Esophagus squamous epithelium (tissue), 5 donors: Measurements from ENCODE around the gene COL27A1. TPM values are rescaled to one million over a fixed set of nuclear protein-coding genes. Genes with fewer than 3 reads are reported as not detected.

Source experiments
- DNase-seq: peaks from one replicate; lab custom pipeline; 2025; lab: John Stamatoyannopoulos, UW
- H3K27ac ChIP-seq, 4 donors: fragments of 200-600 bp; sonication (generic); one replicate each; pipeline ENCODE4 v1.5.1; 2016 to 2019; ENCODE audit warnings: mild to moderate bottlenecking in 1 of 4
- H3K27me3 ChIP-seq, 4 donors: fragments of 200-600 bp; sonication (generic); 1 replicate in 3 of 4; 2 replicates in 1 of 4; pipeline versions ENCODE4 v1.5.1 to v1.6.0; 2017 to 2021; ENCODE audit warnings: antibody characterized with exemption in 1 of 4
- H3K36me3 ChIP-seq, 3 donors: fragments of 200-600 bp; sonication (generic); one replicate each; pipeline ENCODE4 v1.5.1; 2016 to 2019
- H3K4me1 ChIP-seq, 3 donors: fragments of 200-600 bp; sonication (generic); one replicate each; pipeline ENCODE4 v1.5.1; 2017 to 2019
- H3K4me3 ChIP-seq, 4 donors: fragments of 200-600 bp; sonication (generic); 1 replicate in 3 of 4; 2 replicates in 1 of 4; pipeline ENCODE4 v1.5.1; 2016 to 2019; ENCODE audit warnings: mild to moderate bottlenecking in 2 of 4, moderate library complexity in 1 of 4
- H3K9me3 ChIP-seq, 3 donors: fragments of 200-600 bp; sonication (generic); one replicate each; pipeline ENCODE4 v1.5.1; 2016 to 2019
- CTCF ChIP-seq, 6 experiments: fragments of 450-650 bp in 4 of 6; fragments of 200-600 bp in 2 of 6; sonication (generic) in 2 of 6; IDR thresholded peaks; one replicate each; pipeline ENCODE4 v1.5.1; 2016 to 2019; ENCODE audit warnings: antibody characterized with exemption in 6 of 6, mild to moderate bottlenecking in 4 of 6, moderate library complexity in 4 of 6
- POLR2A ChIP-seq, 4 donors: fragments of 450-650 bp; IDR thresholded peaks; one replicate each; pipeline ENCODE4 v1.6.1; 2017; ENCODE audit warnings: antibody characterized with exemption in 4 of 4, mild to moderate bottlenecking in 4 of 4, moderate library complexity in 3 of 4
- WGBS, 2 donors: methylation state at CpG; one replicate each; pipeline ENCODE4 v1.1.5; 2018; 5-methylcytosine and 5-hydroxymethylcytosine counted together
- intact Hi-C: fragments of 100-400 bp; cut with DNase I; formaldehyde crosslinking; loops from one replicate; pipeline ENCODE4 v1.15.0; 2022
- total RNA-seq, 4 donors: library from RNA; depleted of rRNA; stranded (reverse); fragments of >200 nt; gene quantifications; one replicate each; pipeline ENCODE4 v1.1.0, GENCODE V29; 2016
- donor health status: DM: yes; HTN: yes; CAD: no.

COL27A1 gene
- total RNA-seq, 4 donors from 2014 or later, result 7.5 to 34.0 (median 12.0) TPM

DNA sequence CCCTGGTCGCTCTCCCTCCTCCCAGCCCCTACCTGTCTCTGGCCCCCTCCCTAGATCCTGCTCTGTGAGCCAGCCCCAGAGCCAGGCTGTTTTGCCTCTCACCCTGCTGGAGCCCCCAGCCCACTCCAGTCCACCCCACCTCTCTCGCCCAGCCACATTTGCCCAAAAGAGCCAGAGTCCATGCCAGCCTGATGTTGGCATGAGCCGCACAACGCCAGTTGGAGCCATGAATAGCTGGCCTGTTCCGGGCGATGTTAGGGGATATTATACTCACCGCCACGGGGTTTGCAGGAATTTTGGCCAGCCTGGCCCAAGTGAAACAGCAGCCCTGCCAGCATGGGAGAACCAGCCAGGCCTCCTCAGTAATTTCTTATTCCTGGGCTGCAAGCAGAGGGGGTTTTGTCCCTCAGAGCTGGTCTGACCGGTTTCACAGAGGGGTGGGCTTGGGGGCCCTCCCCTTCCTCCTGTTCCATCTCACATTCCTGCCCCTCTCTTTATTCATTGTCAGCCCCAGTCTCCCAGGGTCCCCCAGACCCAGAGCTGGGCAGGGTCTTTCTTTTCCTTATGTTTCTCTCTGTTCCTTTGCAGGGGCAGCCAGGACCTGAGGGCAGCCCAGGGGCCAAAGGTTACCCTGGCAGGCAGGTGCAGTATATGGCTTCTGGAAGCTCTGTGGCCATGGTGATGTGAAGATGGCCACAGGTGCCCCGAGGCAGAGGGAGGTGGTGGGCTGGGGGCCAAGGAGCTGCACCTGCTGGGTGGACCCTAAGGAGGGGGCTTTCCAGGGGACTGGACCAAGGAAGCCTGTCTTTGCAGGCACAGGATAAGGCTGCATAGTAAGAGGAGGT is 50.1 kb downstream of the COL27A1 start:
- H3K36me3 ChIP-seq, result peaks cover 0 to 22% (median 0%) of the 10 kb centered on the region in 3 donors
- intact Hi-C loops, result no loop called here
- no peak overlapping the region for H3K4me3 ChIP-seq
- H3K27me3 ChIP-seq, result no peaks in the 10 kb centered on the region
- no peak for TF ChIP-seq CTCF (IDR thresholded peaks at IDR 0.05)
- no peak for TF ChIP-seq POLR2A (IDR thresholded peaks at IDR 0.05)
- WGBS, 2 donors, result 38 to 100% methylated on average over 1 of the region's 10 CpGs
- peaks cover 10 to 32% (median 14%) of the 10 kb centered on the region in 3 donors for H3K4me1 ChIP-seq
- H3K9me3 ChIP-seq, result no peaks in the 10 kb centered on the region
- DNase-seq, result no peak
- no peak overlapping the region for H3K27ac ChIP-seq

- no peaks in the 10 kb centered on the region for H3K9me3 ChIP-seq
- H3K4me3 ChIP-seq, result no peak overlapping the region
- H3K27ac ChIP-seq, result no peak overlapping the region
- intact Hi-C loops, result no loop called here
- H3K36me3 ChIP-seq, result peaks cover 0 to 19% (median 0%) of the 10 kb centered on the region in 3 donors
- no peaks in the 10 kb centered on the region for H3K27me3 ChIP-seq
- DNase-seq, result no peak
- 64 to 92% methylated on average over 2 of the region's 5 CpGs for WGBS, 2 donors
- TF ChIP-seq POLR2A (IDR thresholded peaks at IDR 0.05), result no peak
- TF ChIP-seq CTCF (IDR thresholded peaks at IDR 0.05), result no peak
- H3K4me1 ChIP-seq, result peaks cover 10 to 38% (median 14%) of the 10 kb centered on the region in 3 donors
These were observed 51.0 kb downstream of the COL27A1 start for GRCh38 chr9:114206221-114206789.

DNA sequence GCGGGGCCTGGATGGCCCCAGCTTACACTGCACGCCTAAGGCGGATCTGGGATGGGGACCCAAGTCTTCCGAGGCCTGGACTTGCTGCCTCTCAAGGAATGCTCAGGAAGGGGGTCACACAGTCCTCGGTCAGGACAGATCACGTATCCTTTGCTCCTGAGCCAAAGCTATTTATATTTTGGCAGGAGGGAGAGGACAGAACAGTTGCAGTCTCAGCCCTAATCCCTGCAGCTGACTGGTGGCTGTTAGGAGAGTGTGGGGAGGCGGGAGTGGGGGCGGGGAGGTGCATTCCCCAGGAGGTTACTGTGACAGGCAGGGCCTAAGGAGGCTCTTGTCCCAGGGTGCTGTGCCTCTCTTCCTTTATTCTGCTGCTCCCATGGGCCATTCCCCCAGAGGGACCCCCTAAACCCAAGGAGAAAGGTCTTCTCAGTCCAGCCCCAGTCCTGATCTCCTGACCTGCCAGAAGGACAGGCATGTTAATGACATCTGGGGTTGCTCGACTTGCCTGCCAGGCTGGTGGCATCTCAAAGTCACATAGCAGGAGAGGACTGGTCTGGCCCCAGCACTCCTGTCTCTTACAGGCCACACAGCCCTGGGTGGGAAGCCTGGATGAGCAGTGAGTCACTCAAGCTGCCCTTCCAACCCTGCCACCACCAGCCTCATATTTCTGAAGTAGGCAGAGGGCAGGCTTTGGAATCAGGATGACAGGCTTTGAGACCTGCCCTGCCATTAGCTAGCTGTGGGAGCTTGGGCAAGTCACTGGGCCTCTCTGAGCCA is 51.9 kb downstream of the COL27A1 start:
- Histone ChIP-seq H3K27ac (peak overlapping the region in 2 of 4 donors; percentile 27 to 39), H3K36me3 (peaks cover 0 to 17% (median 0%) of the 10 kb centered on the region in 3 donors), H3K27me3 (no peaks in the 10 kb centered on the region), H3K4me1 (peaks cover 10 to 47% (median 14%) of the 10 kb centered on the region in 3 donors), H3K9me3 (no peaks in the 10 kb centered on the region), H3K4me3 (no peak overlapping the region)
- TF ChIP-seq POLR2A (IDR thresholded peaks at IDR 0.05), result no peak
- no peak for TF ChIP-seq CTCF (IDR thresholded peaks at IDR 0.05)
- no peak for DNase-seq
- 55 to 70% methylated on average over 5 to 7 of the region's 9 CpGs for WGBS, 2 donors
- intact Hi-C loops, result no loop called here

GRCh38 chr9:114207845-114208244 is 52.5 kb downstream of the COL27A1 start:
- no peak for TF ChIP-seq POLR2A (IDR thresholded peaks at IDR 0.05)
- TF ChIP-seq CTCF (IDR thresholded peaks at IDR 0.05), result no peak
- no peak overlapping the region for H3K4me3 ChIP-seq
- no peaks in the 10 kb centered on the region for H3K9me3 ChIP-seq
- peaks cover 10 to 47% (median 14%) of the 10 kb centered on the region in 3 donors for H3K4me1 ChIP-seq
- no peaks in the 10 kb centered on the region for H3K27me3 ChIP-seq
- H3K27ac ChIP-seq, result peak overlapping the region in 2 of 4 donors; percentile 27 to 39
- DNase-seq, result no peak
- intact Hi-C loops, result no loop called here
- H3K36me3 ChIP-seq, result peaks cover 0 to 13% (median 0%) of the 10 kb centered on the region in 3 donors
- 60 to 92% methylated on average over 1 to 4 of the region's 6 CpGs for WGBS, 2 donors
